Dedifferentiated amniotic fluid mesenchymal stem cell (primary cell): ENCODE results near the gene LRIG3.
A peak's percentile ranks its signal among the peaks of the same experiment; 100 is the strongest.
"Not testable (repeated sequence)": the region's sequence is repeated elsewhere in the genome, so short reads cannot be mapped to it uniquely, and the experiment has no call there.

Source experiments
- DNase-seq: peaks from one replicate; pipeline ENCODE4 v3.0.0-alpha.2; 2016; ENCODE audit errors: extremely low spot score

LRIG3 gene, protein sequence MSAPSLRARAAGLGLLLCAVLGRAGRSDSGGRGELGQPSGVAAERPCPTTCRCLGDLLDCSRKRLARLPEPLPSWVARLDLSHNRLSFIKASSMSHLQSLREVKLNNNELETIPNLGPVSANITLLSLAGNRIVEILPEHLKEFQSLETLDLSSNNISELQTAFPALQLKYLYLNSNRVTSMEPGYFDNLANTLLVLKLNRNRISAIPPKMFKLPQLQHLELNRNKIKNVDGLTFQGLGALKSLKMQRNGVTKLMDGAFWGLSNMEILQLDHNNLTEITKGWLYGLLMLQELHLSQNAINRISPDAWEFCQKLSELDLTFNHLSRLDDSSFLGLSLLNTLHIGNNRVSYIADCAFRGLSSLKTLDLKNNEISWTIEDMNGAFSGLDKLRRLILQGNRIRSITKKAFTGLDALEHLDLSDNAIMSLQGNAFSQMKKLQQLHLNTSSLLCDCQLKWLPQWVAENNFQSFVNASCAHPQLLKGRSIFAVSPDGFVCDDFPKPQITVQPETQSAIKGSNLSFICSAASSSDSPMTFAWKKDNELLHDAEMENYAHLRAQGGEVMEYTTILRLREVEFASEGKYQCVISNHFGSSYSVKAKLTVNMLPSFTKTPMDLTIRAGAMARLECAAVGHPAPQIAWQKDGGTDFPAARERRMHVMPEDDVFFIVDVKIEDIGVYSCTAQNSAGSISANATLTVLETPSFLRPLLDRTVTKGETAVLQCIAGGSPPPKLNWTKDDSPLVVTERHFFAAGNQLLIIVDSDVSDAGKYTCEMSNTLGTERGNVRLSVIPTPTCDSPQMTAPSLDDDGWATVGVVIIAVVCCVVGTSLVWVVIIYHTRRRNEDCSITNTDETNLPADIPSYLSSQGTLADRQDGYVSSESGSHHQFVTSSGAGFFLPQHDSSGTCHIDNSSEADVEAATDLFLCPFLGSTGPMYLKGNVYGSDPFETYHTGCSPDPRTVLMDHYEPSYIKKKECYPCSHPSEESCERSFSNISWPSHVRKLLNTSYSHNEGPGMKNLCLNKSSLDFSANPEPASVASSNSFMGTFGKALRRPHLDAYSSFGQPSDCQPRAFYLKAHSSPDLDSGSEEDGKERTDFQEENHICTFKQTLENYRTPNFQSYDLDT

GRCh38 chr12:58920102-58920960 lies at the start of gene LRIG3:
Gene LRIG3 (minus strand): TSS chr12:58920504. CDS start chr12:58920235, 269 bp downstream.
- DNase-seq: peak; percentile 92

GRCh38 chr12:58969237-58969636 lies 48.9 kb upstream of the LRIG3 start:
- DNase-seq: no peak

- no peak for DNase-seq
Observed at GRCh38 chr12:58967561-58967960, 47.3 kb upstream of the LRIG3 start.

DNA sequence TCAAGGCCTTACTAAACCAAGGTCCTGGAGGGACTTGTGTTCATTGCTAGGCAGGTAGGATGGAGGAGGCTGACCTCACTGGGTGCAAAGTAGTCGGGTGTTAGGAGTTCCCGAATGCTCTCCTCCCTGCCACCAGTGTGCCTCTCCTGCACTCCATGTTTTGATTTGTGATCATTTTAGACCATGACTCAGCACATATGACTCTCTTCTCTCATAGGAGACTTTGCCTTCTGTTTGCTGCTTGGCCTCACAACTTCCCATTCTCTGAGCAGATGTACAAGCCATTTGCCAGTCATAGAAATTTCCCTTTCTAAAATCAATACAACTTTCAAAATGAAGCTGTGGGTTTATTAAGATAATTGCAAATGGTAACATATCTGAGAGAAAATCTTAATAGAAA lies 46.6 kb upstream of the LRIG3 start:
- DNase-seq: no peak

- DNase-seq: no peak
Observed at GRCh38 chr12:58965568-58965967, 45.3 kb upstream of the LRIG3 start.

GRCh38 chr12:58963844-58964243 lies 43.5 kb upstream of the LRIG3 start:
- no peak for DNase-seq

GRCh38 chr12:58961906-58962305 lies 41.6 kb upstream of the LRIG3 start:
- DNase-seq: no peak

DNA sequence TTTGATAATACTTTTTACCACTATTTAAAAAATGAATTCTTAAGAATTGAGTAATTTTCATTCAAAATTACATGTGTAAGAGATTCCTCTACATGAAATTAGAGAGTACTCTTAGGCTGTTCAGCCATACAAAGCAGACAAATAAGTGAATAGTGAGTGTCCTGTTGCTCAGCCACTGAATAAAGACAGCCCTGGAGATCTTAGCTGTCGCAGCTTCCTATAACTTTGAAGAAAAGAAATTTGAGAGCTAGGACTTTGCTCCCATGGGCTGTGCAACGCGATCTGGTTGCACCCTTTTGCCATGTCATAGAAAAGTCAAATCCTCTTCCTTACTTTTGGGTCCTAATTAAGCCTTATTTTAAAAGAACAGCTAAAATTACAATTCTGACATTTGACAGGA lies 40.9 kb upstream of the LRIG3 start:
- DNase-seq: no peak

GRCh38 chr12:58959639-58960300 lies 39.5 kb upstream of the LRIG3 start:
- no peak for DNase-seq

GRCh38 chr12:58957298-58957697 lies 37.0 kb upstream of the LRIG3 start:
- no peak for DNase-seq

DNA sequence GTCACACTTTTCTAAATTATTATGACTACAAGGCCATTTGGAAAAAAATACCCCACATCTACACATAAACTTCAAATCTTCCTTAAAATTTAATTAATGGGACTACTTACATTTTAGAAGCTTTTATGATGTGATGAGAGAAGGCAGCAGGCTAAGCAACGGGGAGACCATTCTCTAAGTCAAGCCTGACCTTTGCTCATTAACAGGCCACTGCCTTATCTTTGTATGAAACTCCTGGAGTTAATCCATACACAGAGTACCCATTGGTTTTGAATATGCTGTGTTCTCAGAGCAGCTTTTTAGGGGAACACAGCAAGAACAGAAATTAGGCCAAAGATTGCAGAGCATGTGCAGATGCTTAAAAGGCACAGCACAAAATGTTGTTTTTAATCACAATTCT lies 35.5 kb upstream of the LRIG3 start:
- DNase-seq: no peak

DNA sequence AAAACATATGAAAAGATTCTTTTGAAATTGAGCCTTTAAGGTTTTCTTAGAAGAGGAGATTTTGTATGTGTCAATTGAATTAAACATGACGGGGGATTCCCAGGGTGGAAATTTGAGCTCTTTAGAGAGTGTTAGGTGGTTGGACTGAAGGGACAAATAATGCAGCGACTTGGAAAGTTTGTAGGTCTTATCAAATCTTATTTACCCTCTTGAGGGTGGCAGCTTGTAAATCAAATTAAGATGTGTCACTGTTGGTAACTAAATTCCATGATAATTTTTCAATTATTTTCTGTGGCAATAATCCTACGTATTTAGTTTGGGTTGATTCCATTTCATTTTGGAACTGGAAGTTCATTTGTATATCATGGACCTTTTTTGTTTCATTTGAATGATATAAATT lies 33.7 kb upstream of the LRIG3 start:
- DNase-seq: no peak

GRCh38 chr12:58950739-58951100 lies 30.4 kb upstream of the LRIG3 start:
- no peak for DNase-seq

- not testable (repeated sequence) for DNase-seq
Observed at GRCh38 chr12:58949954-58950738, 29.8 kb upstream of the LRIG3 start.

GRCh38 chr12:58943079-58943478 lies 22.8 kb upstream of the LRIG3 start:
- no peak for DNase-seq

DNA sequence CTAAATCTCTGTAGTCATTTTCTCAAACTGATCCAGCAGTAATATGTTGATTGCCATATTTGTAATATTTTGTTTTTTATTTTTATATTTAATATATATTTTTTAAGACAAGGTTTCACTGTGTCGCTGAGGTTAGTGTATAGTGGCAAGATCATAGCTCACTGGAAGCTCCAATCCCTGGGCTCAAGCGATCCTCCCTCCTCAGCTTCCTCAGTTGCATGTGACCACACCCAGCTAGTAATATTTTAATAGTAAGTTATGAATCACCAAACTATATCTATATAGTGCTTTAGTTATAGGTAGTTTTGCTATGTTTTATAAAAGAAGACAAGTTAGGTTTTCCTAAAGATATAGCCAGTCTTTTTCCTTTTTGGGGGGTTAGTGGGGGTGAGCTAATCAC lies 22.0 kb upstream of the LRIG3 start:
- DNase-seq: no peak

DNA sequence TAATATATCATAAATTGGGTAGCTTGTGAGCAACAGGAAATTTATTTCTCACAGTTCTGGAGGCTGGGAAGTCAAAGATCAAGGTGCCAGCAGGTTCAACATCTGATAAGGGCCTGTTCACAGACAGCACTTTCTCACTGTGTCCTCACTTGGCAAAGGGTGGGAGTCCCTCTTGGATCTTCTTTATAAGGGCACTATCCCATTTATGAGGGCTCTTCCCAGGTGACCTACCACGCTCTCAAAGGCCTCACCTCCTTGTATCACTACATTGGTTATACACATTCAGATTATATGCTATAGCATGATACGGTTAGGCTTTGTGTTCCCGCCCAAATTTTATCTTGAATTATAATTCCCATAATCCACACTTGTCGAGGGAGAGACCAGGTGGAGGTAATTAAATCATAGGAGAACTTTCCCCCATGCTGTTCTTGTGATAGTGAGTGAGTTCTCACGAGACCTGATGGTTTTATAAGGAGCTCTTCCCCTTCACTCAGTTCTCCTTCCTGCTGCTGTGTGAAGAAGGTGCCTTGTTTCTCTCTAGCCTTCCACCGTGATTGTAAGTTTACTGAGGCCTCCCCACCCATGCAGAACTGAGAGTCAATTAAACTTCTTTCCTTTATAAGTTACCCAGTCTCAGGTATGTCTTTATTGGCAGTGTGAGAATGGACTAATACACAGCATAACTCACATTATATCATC lies 19.2 kb upstream of the LRIG3 start:
- DNase-seq: no peak

- no peak for DNase-seq
Observed at GRCh38 chr12:58938440-58938839, 18.1 kb upstream of the LRIG3 start.

GRCh38 chr12:58934528-58934927 lies 14.2 kb upstream of the LRIG3 start:
- DNase-seq: no peak
